HepG2 (cell line): ENCODE data around the gene PTPRE. TPM values are rescaled to one million over a fixed set of nuclear protein-coding genes. Genes with fewer than 3 reads are reported as not detected.

Experiments
- ATAC-seq: fragments of 200-7000 bp; cut with Tn5 transposase; 3 replicates; pipeline ENCODE4 v1.9.1; 2020; ENCODE audit warnings: mild to moderate bottlenecking, moderate library complexity
- BruUV-seq: library from RNA; stranded (reverse); fragments of 400-500 nt; replicated peaks from 2 replicates; lab custom pipeline; 2021; lab: Mats Ljungman, UMichigan
- CTCF ChIA-PET: fragments of 300-600 bp; formaldehyde crosslinking; extraction: SDS; loops from one replicate; lab custom pipeline; 2021; ENCODE audit warnings: low total read pairs, inconsistent platforms, low intra/inter-chr PET ratio; lab: Yijun Ruan, JAX
- POLR2A ChIA-PET: fragments of 350-600 bp; sonication (Branson Sonifier 250); formaldehyde crosslinking; loops from one replicate; lab custom pipeline; 2020; ENCODE audit warnings: antibody characterized with exemption, inconsistent platforms; lab: Yijun Ruan, JAX
- DNase-seq: peaks from one replicate; pipeline ENCODE4 v3.0.0-alpha.2; 2015; ENCODE audit warnings: low spot score
- FAIRE-seq: peaks from 3 replicates; lab custom pipeline; 2011; peaks lifted over from hg19 to GRCh38; lab: Jason Lieb, UNC
- H2AFZ ChIP-seq: one replicate; pipeline ENCODE4 v1.6.1; 2011; ENCODE audit warnings: low read length, inconsistent platforms
- H3K27ac ChIP-seq: fragments of 300-600 bp; 3 replicates; pipeline ENCODE4 v1.8.0; 2011; ENCODE audit warnings: mixed run types, mild to moderate bottlenecking, mixed read lengths, low read length, inconsistent platforms; ENCODE audit not compliant: insufficient read depth; ENCODE audit errors: extremely low read length
- H3K27me3 ChIP-seq, 2 experiments: fragments of 200-600 bp in 1 of 2; 2 replicates in 1 of 2; 3 replicates in 1 of 2; pipeline versions ENCODE4 v1.6.0 to v1.8.0; 2011; ENCODE audit warnings: low read length in 2 of 2, mild to moderate bottlenecking in 2 of 2, moderate library complexity in 2 of 2, inconsistent platforms in 1 of 2; ENCODE audit not compliant: insufficient read depth in 2 of 2, control insufficient read depth in 1 of 2
- H3K36me3 ChIP-seq, 2 experiments: fragments of 200-600 bp in 1 of 2; replicated peaks in 1 of 2; 2 replicates in 1 of 2; 3 replicates in 1 of 2; pipeline versions ENCODE4 v1.5.1 to v1.8.0; 2011; ENCODE audit warnings: low read length in 2 of 2, inconsistent platforms in 1 of 2; ENCODE audit not compliant: insufficient read depth in 2 of 2, control insufficient read depth in 1 of 2
- H3K4me1 ChIP-seq: 2 replicates; pipeline ENCODE4 v1.5.1; 2012; ENCODE audit warnings: low read length, inconsistent platforms; ENCODE audit not compliant: insufficient read depth
- H3K4me2 ChIP-seq: 2 replicates; pipeline ENCODE4 v1.6.0; 2011; ENCODE audit warnings: low read depth, low read length, inconsistent platforms
- H3K4me3 ChIP-seq, 3 experiments: fragments of 200-600 bp in 1 of 3; sonication (generic), shearing (Covaris generic) in 1 of 3; replicated peaks in 1 of 3; 2 replicates each; pipeline ENCODE4 v1.5.1; 2011 to 2016; ENCODE audit warnings: low read length in 3 of 3, inconsistent platforms in 2 of 3, low read depth in 2 of 3, mild to moderate bottlenecking in 2 of 3, control low read depth in 1 of 3, mixed read lengths in 1 of 3; ENCODE audit not compliant: insufficient read depth in 1 of 3
- H3K79me2 ChIP-seq: one replicate; pipeline ENCODE4 v1.6.1; 2011; ENCODE audit warnings: low read length, inconsistent platforms; ENCODE audit not compliant: insufficient read depth
- H3K9ac ChIP-seq: 2 replicates; pipeline ENCODE4 v1.6.0; 2011; ENCODE audit warnings: mild to moderate bottlenecking, low read depth, low read length, inconsistent platforms; ENCODE audit not compliant: insufficient read depth
- H3K9me3 ChIP-seq: 2 replicates; pipeline ENCODE4 v1.5.1; 2012; ENCODE audit warnings: mild to moderate bottlenecking, low read length
- H4K20me1 ChIP-seq: 2 replicates; pipeline ENCODE4 v1.6.0; 2011; ENCODE audit warnings: inconsistent platforms, mild to moderate bottlenecking, low read length, moderate library complexity; ENCODE audit not compliant: insufficient read depth
- GZF1 ChIP-seq: sonication (generic); formaldehyde crosslinking; IDR thresholded peaks from 2 replicates; pipeline ENCODE4 v1.5.1; 2020; ENCODE audit warnings: mild to moderate bottlenecking, missing genetic modification reagents
- MXI1 ChIP-seq: IDR thresholded peaks from 3 replicates; pipeline ENCODE4 v1.6.1; 2012; ENCODE audit warnings: low read depth, low read length, inconsistent platforms, borderline replicate concordance
- YEATS4 ChIP-seq: sonication (generic); formaldehyde crosslinking; IDR thresholded peaks from 2 replicates; pipeline ENCODE4 v1.4.0; 2020; ENCODE audit warnings: missing genetic modification reagents, borderline replicate concordance
- ZBTB4 ChIP-seq: sonication (generic); formaldehyde crosslinking; IDR thresholded peaks from 2 replicates; pipeline ENCODE4 v1.4.0; 2020; ENCODE audit warnings: missing genetic modification reagents, mild to moderate bottlenecking, borderline replicate concordance
- ZNF296 ChIP-seq: sonication (generic); formaldehyde crosslinking; conservative IDR thresholded peaks from 2 replicates; pipeline ENCODE4 v1.5.0; 2020; ENCODE audit warnings: mild to moderate bottlenecking, missing genetic modification reagents
- ZNF30 ChIP-seq: sonication (generic); formaldehyde crosslinking; IDR thresholded peaks from 2 replicates; pipeline ENCODE4 v1.5.0; 2020; ENCODE audit warnings: mild to moderate bottlenecking, missing genetic modification reagents
- ZNF331 ChIP-seq: sonication (generic); formaldehyde crosslinking; IDR thresholded peaks from 2 replicates; pipeline ENCODE4 v1.4.0; 2020; ENCODE audit warnings: missing genetic modification reagents
- WGBS: methylation state at CpG from one replicate; pipeline ENCODE4 v1.1.6; 2017; ENCODE audit warnings: low lambda C conversion rate; 5-methylcytosine and 5-hydroxymethylcytosine counted together
- in situ Hi-C: cut with HindIII; loops from 2 replicates; pipeline ENCODE4 v1.10.0; 2017; ENCODE audit warnings: low pct_unique_long_range_greater_than_20kb; ENCODE audit not compliant: extremely low pct_ligation_motif_present
- intact Hi-C: fragments of 100-400 bp; cut with micrococcal nuclease; formaldehyde crosslinking; loops from one replicate; pipeline ENCODE4 v1.10.0; 2022; ENCODE audit not compliant: unreplicated experiment
- polyA plus RNA-seq, 8 experiments: library from polyadenylated mRNA; depleted of rRNA in 3 of 8; stranded (reverse) in 7 of 8; unstranded in 1 of 8; fragments of >200 nt; fragmentation: Illumina TruSeq in 4 of 8; extraction: Trizol in 4 of 8; gene quantifications; 2 replicates each; pipeline versions ENCODE4 v1.2.1 to v1.2.3, GENCODE V29; 2011 to 2016; ENCODE audit warnings: low read depth in 4 of 8, missing spikeins in 1 of 8, mixed read lengths in 1 of 8; ENCODE audit not compliant: insufficient read depth in 1 of 8
- total RNA-seq, 5 experiments: library from RNA; depleted of rRNA; stranded (reverse); fragments of >200 nt; fragmentation: Illumina TruSeq; extraction: Trizol; gene quantifications; 2 replicates each; pipeline ENCODE4 v1.2.3, GENCODE V29; 2016; ENCODE audit warnings: low read depth in 1 of 5

PTPRE gene
- total and polyA plus RNA-seq, 2 of the 13 experiments (the other 11 are each of a cell fraction or from before 2014, with no cell fraction given): 0.01 to 0.02 TPM

GRCh38 chr10:128072046-128072445 lies 165.1 kb downstream of the PTPRE start (continued):
- TF ChIP-seq ZBTB4 (CRISPR knock-in tag) (no peak), MXI1 (no peak), ZNF331 (CRISPR knock-in tag) (no peak), GZF1 (CRISPR knock-in tag) (no peak)
- TF ChIP-seq, all 625 proteins: peak for 0

GRCh38 chr10:128072941-128073645 lies 166.2 kb downstream of the PTPRE start:
- CTCF ChIA-PET: no interaction called here

More at GRCh38 chr10:128072941-128073645, 166.2 kb downstream of the PTPRE start:
- Histone ChIP-seq H2AFZ (no peak overlapping the region), H3K79me2 (no peaks in the 10 kb centered on the region), H4K20me1 (no peaks in the 10 kb centered on the region), H3K4me3 (no peak overlapping the region), H3K4me1 (no peaks in the 10 kb centered on the region), H3K4me2 (no peak overlapping the region), H3K36me3 (no peaks in the 10 kb centered on the region), H3K27ac (no peak overlapping the region), H3K27me3 (peaks cover 8 to 45% of the 10 kb centered on the region in 2 experiments; a peak in 4 of 5 replicates), H3K9ac (no peak overlapping the region), H3K9me3 (no peaks in the 10 kb centered on the region)
- DNase-seq: no peak
- BruUV-seq: no TSS peak
- TF ChIP-seq YEATS4 (CRISPR knock-in tag) (no peak), ZNF30 (CRISPR knock-in tag) (no peak), ZNF296 (CRISPR knock-in tag) (no peak)
- ATAC-seq: no peak
- POLR2A ChIA-PET: no interaction called here
- no peak for FAIRE-seq
- in situ Hi-C loops: no loop called here
- WGBS: 22% methylated on average over 9 of the region's 14 CpGs
- intact Hi-C loops: no loop called here
